HG03571 (cell line): Measurements from ENCODE around the gene SRP9.
"Not testable (repeated sequence)": the region's sequence is repeated elsewhere in the genome, so short reads cannot be mapped to it uniquely, and the experiment has no call there.

Experiments used
- ATAC-seq: cut with Tn5 transposase; IDR thresholded peaks from one replicate; pipeline ENCODE4 v1.9.1; 2021; ENCODE audit not compliant: unreplicated experiment

SRP9 gene

DNA sequence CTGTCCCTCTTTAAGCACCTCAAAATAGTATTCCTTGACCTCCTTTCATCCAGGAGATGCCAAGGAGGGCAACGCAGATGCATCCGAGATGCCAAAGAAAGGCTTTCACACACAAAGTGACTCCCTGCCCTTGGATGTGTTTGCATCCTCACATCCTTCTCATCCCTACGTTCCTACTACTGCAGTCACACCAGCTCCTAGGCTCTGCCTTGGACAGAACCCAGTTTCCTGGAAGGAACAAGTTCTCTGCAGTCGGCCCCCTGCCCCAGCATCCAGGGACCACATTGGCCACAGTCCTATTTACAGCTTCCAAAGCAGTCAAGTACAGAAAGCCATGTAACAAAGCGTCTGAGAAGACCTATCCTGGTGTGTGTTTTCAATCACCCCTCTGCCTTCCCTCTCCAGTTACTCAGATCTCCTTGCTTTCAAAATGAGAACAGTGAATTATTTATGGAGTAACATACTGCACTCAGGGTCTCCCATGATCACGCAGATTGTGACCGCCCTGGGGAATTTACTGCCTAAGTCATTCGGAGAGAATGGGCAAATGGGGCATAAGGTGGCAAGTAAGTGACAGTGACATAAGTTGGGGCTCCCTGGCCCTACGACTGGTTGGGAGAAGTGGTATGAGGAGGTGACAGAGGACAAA lies 21.8 kb upstream of the SRP9 start:
- ATAC-seq: no peak

DNA sequence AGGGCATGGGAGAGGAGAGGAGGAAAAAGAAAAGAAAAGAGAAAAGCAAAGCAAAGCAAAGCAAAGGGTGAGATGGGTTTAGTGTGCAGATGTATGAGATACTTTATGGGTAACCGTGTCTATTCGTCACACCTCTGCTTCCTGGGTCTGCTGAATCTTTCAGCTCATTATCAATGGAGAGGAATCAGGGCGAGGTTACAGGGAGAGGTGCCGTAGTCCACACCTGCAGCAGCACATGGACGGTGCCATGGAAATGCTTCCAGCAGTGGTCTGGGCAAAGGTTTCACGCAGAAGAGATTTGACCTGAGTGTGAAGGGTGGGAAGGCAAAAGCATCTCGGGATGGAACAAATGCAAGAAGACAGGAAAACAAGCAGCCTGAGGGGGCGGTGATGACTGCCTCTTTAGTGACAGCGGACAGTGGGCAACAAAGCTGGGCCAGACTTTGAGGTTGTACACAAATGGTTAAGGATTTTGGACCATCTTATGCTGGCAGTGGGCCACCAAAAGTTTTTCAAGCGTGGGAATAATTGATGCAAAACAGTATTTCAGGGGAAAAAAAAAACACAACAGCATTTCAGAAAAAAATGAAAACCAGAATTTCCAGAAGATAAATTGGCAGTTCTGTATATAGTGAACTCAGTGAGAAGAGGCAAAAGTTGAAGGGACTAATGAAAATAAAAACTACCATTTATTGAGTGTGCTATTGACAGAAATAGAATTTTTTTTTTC lies 19.5 kb upstream of the SRP9 start:
- ATAC-seq: no peak

DNA sequence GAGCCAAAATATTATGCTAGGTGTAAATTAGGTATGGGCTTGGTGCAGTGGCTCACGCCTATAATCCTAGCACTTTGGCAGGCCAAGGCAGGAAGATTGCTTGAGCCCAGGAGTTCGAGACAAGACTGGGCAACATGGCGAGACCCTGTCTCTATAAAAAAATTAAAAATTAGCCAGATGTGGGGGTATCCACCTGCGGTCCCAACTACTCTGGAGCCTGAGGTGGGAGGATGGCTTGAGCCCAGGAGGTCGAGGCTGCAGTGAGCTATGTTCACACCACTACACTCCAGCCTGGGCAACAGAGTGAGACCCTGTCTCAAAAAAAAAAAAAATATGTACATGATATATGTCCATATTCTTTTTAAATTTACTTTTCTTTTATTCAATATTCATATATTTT lies 17.7 kb upstream of the SRP9 start:
- not testable (repeated sequence) for ATAC-seq

DNA sequence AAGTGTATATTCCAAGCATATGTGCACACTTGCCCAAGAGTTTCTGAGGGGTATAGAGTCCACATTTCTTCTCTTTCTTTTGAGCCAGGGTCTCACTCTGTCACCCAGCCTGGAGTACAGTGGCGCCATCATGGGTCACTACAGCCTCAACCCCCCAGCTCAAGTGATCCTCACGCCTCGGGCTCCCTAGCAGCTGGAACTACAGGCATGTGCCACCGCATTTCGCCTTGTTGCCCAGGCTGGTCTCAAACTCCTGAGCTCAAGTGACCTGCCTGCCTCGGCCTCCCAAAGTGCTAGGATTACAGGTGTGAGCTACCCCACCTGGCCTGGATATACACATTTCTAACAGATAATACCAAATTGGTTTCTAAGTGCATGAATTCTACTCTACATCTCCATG lies 17.1 kb upstream of the SRP9 start:
- no peak for ATAC-seq

DNA sequence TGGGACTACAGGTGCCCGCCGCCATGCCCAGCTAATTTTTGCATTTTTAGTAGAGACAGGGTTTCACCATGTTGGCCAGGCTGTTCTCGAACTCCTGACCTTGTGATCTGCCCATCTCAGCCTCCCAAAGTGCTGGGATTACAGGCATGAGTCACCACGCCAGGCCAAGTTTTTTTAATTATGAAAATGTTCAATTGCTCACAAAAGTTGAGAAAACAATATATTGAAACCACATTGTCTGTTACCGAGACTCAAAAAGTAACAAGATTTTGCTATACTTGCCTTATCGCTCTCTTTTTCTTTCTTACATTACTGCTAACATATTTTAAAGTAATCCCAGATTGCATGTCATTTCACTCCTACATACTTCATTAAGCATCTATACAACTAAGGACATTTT lies 16.2 kb upstream of the SRP9 start:
- ATAC-seq: not testable (repeated sequence)

DNA sequence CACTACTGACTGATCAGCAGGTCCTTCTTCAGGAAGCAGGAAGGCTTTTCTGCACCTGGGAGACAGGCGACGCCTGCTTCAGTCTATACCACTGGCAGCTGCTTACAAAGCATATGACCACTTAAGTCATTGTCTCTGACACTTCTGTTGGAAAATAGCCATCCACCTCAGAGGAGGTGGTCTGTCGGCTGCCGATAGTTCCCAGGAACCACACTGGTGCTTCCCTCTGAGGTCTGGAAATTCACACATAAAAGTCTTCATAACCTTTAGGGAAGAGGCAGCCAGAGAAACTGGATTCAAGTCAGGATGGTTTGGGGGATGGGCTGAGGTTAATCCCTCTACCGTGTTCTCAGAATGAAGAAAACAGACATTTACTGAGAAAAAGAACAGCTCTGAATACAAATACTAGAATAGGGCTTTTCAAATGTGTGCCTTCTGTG lies 15.6 kb upstream of the SRP9 start:
- ATAC-seq: no peak

DNA sequence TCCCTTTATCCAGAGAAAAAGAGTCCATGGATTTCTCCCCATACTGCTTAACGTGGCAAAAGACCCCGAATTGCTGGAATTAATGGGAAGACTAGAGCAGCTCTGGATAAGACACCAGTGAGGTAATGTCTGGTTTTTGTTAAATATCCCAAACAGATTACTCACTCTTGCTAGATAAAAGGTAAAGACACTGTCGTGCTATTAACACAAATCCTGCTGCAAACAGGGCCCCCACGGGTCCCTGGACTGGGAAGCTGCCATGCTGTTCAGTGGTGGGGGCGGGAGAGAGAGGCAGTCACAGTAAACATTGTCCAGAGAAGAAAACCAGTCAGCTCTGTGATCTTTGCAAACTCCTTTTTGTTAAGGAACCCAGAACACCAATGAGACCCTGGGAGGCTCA lies 15.2 kb upstream of the SRP9 start:
- ATAC-seq: no peak

DNA sequence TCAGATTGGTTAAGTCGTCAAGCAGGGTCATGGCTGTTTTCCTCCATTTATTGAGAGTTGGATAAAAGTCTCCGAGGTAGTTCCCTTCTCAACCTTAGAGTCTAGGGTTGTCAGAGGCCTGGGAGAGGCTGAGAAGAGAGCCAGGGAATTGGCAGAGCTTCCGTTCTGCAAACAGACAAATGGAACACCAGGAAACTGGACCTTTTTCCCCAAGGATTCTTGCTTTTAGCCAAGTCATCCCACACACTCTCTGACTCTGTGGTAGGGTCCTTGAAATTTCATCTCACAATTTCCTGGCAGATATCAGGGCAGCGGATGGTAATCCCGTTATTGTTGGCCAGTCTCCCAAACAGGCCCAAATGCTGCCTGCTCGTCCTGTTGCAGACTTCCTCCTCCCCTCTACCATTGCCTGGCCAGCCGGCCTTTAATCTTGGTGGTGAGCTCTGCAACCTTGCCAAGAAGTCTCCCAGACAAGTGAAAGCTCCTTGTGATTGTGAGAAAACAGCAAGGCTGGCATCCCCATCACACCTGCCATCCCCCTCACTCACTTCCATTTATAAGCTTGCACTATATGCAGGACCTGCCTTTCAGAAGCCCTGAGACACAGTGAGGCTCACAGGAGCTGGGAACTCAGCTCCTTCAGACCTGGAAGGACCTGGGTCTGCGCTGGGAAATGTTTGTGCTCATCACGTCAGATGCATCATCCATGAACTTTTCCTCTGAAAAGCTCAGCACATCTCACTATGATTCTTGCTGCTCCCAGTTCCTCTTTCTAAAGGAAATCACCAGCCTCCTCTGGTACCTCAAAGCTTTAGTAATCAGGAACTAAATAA lies 13.7 kb upstream of the SRP9 start:
- no peak for ATAC-seq

DNA sequence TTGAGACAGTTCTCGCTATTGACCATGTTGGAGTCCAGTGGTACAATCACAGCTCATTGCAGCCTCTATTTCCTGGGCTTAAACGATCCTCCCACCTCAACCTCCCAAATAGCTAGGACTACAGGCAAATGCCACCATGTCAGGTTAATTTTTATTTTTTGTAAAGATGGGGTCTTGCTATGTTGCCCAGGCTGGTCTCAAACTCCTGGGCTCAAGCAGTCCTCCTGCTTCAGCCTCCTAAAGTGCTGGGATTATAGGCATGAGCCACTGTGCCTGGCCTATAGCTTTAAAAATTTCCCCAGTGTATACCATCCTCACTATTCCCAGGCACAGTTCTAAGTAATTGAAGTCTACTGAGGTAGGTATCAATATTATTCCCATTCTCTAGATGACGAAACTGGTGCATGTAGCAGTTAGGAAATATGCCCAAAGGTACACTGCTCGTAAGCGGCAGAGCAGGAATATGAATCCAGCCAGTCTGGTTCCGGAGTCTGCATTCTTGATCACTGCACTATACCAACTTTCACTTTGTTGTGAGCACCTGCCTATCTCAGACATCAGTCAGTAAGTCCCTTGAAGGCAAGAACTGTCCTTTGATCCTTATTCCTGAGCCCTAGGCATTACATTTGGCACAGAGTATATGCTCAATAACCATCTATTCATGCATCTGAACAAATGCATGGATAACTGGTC lies 11.5 kb upstream of the SRP9 start:
- no peak for ATAC-seq

DNA sequence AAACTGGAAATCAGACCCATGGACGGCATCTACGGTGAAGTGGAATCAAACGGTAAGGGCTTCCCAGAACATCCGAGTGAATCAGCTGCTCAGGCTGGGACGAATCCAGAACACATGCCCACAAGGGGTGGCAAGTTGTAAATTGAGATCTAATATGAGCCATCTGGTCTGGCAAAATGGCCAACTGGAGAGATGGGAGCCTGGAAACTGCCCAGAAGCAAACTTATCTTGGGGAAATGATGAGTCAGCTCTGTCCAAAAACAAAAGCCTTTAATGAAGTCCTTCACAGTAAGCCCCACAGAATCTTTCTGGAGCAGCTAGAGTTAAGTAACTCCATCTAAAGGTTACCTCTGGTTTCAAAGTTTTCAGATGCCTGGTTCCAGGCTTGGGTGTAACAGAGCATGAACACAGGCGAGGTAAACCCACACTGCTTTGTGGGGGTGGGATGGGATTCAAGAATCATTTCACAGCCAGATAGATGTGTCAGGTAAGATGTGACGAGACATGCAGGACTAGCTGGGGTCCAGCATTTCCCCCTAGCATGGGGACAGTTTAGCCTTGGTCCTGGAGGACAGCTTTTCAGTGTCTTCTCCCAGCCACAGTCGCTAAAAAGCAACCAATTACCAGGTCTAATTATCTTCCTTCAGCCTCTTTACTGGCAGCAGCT lies 10.5 kb upstream of the SRP9 start:
- ATAC-seq: no peak

DNA sequence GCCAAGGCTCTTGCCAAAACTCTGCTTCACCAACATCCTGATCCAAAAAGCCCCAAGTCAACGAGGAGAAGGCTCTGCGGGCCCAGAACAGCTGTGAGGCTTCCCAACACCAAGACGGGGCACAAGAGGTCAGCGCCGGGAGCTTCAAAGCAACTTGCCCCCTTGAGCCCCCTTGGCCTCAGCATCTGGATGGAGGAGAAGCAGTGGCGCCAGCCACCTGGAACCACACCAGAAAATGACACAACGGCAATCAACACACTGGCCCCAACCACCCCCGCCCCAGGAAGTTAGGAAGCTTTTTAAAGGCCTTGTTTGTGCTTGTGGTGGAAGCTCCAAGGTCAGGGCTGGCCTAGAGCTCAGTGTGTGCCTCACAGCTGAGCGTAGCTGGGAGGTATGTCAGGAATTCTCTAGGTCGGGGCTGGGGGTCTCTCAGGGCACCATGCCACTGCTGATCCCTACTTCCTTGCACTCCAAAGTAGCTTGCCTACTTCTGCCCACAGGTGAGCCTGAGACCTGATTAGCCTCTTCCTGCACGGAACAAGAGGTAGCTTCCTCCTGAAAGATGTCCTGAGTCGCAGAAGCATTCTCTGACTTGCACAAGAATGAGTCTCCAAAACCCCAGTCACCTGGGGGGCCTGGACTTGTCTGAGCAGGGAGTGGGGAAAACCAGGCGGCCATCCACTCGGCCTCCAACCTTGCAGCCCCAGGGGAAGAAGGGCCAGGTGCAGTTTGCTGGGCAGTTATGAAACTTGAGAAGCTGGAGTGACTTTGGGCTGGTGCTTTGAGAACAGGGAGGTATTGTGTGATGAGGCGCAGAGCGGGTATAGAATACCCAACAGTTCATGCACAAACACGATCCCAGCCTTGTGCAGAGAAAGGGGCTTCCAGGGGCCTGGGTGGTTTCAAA lies 9.7 kb upstream of the SRP9 start:
- no peak for ATAC-seq

DNA sequence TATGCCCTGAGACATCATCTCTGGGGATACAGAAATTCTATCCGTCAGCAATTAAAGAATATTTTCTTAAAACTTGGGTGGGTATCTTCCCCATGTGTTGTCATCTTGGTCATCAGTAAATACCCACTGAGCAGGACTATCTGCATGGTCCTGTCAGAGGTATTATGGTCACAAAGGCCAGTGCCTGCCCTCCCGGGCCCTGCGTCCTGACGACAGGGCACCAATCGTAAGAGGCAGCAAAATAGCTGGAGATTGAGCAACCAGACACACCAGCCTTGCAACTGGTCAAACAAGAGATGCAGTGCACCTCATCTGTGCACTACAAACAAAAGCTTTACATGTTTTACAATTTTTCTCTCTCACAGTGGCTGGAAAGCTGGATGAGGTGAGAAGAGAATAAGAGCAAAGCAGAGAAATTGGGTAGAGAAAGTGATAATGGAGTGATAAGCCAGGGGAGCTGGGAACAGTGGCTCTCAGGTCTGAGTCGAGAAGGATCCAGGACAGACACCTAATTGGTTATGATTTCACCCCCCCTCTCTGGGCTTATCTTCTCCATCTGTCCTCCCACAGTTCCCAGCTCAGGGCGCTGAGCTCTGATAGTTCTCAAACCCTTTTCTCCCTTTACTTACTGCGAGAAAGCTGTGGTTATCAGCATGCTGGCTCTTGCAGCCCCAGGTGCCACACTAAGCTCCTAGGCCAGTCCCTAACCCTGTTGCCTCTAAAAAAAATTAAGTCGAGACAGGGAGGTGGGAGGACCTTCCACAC lies 8.8 kb upstream of the SRP9 start:
- ATAC-seq: no peak

DNA sequence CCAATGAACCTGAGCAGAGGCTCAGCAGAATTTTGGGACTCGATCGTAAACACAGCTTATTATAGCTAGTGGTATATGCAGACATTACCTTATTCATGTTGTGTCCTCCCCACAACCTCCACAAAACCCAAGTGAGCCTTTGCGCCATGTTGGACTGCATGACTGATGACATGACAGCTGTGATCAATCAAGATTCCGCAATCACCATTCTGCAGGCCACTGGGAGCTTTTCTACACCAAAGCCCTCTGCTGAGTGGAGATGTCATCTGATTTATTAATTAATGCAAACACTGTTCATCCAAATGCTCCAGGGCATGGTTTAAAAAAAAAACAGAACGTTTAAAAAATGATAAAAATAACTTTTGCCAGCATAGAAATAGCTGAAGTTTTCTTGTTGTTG lies 7.9 kb upstream of the SRP9 start:
- no peak for ATAC-seq

DNA sequence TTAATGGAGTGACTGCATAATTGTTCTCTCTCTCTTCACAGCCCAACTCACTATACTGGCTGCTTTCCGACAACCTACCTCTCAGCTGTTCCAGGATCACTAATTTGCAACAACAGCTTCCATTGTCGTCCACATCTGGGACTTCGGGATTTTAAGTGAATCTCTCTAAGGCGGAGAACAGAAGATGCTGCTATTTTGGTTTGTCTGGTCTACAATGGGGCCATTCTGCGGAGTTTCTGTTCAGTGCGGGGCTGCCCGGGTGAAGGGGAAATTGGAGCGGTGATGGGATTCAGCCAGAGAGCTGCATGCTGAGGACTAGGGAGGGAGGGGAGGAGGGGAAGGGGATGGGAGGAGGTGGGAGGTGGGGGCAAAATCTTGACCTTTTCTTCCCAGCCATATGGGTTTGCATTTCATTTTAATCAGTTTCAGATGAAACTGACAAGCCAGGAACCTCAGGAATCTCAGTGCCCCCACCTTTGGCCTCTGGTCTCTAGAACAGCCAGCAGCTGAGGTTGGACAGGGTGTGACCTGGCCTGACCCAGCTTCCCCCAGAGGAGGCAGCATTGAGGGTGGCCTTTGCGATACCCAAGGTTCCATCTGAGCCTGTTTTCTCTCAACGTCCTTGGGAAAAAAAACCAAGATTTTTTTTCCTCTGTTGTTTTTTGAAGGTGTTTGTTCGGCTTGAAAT lies 6.9 kb upstream of the SRP9 start:
- no peak for ATAC-seq

DNA sequence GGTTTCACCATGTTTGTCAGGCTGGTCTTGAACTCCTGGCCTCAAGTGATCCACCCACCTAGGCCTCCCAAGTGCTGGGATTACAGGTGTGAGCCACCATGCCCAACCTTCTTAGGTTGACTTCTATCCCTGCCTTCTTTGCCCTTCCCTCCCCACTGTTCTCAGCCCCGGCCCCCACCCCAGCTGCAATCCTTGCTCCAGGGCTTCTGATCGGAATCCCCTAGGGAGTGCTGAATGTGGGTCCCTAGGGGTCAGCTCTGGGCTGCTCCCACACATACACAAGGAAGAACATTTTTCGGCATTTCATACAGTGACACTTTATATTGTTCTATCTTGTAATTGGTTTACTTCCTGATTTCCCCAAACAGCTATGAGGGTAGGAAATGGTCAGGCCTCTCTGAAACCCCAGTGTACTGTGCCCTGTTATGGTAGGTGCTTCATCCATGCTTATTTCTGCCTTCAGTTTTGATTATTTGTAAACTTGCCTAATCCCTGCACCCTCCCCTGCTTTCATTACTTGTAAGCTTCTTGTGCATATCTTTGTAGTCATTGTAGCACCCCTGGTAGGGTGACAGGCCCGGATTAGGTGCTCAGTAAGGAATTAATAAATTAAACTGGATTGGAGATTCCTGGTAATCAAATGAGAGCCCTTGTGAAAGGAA lies 5.8 kb upstream of the SRP9 start:
- no peak for ATAC-seq

DNA sequence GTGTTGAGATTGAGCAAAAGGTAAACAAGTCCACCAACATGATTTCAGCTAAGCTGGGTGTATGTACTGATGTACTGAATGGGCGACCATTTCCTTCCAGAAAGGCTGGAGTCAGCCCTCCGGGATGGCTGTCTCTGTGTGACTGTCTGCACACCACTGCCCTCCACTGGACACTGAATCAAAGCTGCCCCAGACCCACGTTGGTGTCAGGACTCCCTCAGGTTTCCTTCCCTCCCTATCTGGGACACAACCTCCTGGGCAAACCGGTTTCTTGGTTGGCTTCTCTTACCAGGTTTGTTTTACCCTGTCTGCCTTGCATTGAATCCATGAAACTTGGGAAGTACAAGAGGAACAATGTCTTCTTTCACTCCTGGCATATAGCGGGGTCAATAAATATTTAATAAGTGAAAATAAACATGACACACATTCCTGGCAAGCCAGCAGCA lies 5.3 kb upstream of the SRP9 start:
- no peak for ATAC-seq

DNA sequence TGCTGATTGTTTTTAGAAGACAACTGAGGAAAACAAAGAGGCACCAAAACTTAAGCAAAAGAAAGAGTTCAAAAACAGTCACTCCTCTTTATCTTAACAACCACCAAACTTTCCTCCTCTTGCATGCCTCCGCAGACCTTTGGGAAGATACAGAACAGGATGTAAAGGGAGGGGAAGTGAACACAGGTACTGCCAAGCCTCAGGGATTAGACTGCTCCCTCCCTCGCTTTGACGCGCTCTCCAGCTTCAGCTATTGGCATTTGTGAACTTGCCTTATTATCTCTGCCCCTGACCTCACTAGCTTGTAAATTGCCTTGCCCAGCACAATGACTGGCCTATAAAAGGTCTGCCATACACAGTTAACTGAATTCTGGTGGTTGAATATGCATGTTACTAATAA lies 4.8 kb upstream of the SRP9 start:
- no peak for ATAC-seq
